Breast epithelium (tissue), 4 donors: ENCODE measurements around the gene HIBCH. TPM values are rescaled to one million over a fixed set of nuclear protein-coding genes. Genes with fewer than 3 reads are reported as not detected.

ENCODE experiments used
- DNase-seq, 2 donors: peaks; one replicate each; pipeline ENCODE4 v3.0.0-alpha.2; 2019; ENCODE audit warnings: low spot score in 2 of 2
- H3K27ac ChIP-seq, 2 donors: fragments of 200-600 bp; sonication (generic) in 1 of 2; one replicate each; pipeline ENCODE4 v1.5.1; 2016 to 2019; ENCODE audit warnings: mild to moderate bottlenecking in 1 of 2
- H3K27me3 ChIP-seq, 2 donors: fragments of 200-600 bp; sonication (generic) in 1 of 2; one replicate each; pipeline versions ENCODE4 v1.5.1 to v1.6.0; 2017 to 2019; ENCODE audit warnings: control low read depth in 1 of 2, mild to moderate bottlenecking in 1 of 2
- H3K36me3 ChIP-seq: fragments of 200-600 bp; one replicate; pipeline ENCODE4 v1.5.1; 2019
- H3K4me1 ChIP-seq, 2 donors: fragments of 200-600 bp; sonication (generic); one replicate each; pipeline ENCODE4 v1.5.1; 2016 to 2019; ENCODE audit warnings: control low read depth in 1 of 2
- H3K4me3 ChIP-seq, 3 donors: fragments of 200-600 bp; sonication (generic); 1 replicate in 2 of 3; 2 replicates in 1 of 3; pipeline ENCODE4 v1.5.1; 2016 to 2019; ENCODE audit warnings: mild to moderate bottlenecking in 3 of 3, moderate library complexity in 2 of 3
- H3K9me3 ChIP-seq, 2 donors: fragments of 200-600 bp; sonication (generic) in 1 of 2; one replicate each; pipeline ENCODE4 v1.5.1; 2016 to 2019; ENCODE audit warnings: control low read depth in 1 of 2
- CTCF ChIP-seq, 3 donors: fragments of 450-650 bp; IDR thresholded peaks; one replicate each; pipeline ENCODE4 v1.5.1; 2016 to 2017; ENCODE audit warnings: antibody characterized with exemption in 3 of 3, mild to moderate bottlenecking in 3 of 3, moderate library complexity in 3 of 3
- POLR2A ChIP-seq: fragments of 450-650 bp; IDR thresholded peaks from one replicate; pipeline ENCODE4 v1.6.1; 2016; ENCODE audit warnings: antibody characterized with exemption, mild to moderate bottlenecking, moderate library complexity
- POLR2AphosphoS5 ChIP-seq, 3 donors: sonication (generic); formaldehyde crosslinking; IDR thresholded peaks; one replicate each; pipeline ENCODE4 v1.6.1; 2017; ENCODE audit warnings: antibody characterized with exemption in 3 of 3
- intact Hi-C: fragments of 100-400 bp; cut with DNase I; formaldehyde crosslinking; loops from one replicate; pipeline ENCODE4 v1.15.1; 2023; ENCODE audit warnings: low total_unique reads
- total RNA-seq, 3 donors: library from RNA; depleted of rRNA; stranded (reverse); fragments of >200 nt; gene quantifications; one replicate each; pipeline ENCODE4 v1.1.0, GENCODE V29; 2016

Gene HIBCH
- total RNA-seq, 3 donors from 2014 or later = 22.2 to 31.8 (median 22.9) TPM

DNA sequence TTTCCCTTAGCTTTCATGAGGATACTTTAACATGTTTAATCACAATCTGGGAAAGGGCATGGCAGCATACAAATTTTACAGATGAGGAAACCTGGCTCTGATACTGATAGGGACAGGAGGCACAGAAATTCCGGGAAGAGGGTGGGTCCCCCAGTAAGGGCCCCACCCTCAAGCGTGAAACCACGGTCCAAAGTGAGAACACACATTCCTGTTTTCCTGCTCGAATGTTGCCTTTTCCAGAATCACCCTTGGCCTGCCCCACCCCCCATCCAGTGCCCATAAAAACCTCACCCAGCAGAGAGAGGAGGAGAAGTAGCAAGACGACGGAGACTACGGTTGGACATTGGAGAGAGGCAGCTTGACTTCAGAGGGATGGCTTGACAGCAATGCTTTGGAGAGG lies 98.2 kb downstream of the HIBCH start:
- Histone ChIP-seq H3K27ac (no peak overlapping the region), H3K36me3 (no peaks in the 10 kb centered on the region), H3K27me3 (no peaks in the 10 kb centered on the region), H3K4me3 (no peak overlapping the region), H3K9me3 (no peaks in the 10 kb centered on the region), H3K4me1 (no peaks in the 10 kb centered on the region)
- no peak for DNase-seq
- TF ChIP-seq POLR2A (no peak), POLR2AphosphoS5 (IDR thresholded peaks at IDR 0.05) (no peak), CTCF (IDR thresholded peaks at IDR 0.05) (no peak)
- intact Hi-C loops = no loop called here

GRCh38 chr2:190219186-190219585 lies 100.4 kb downstream of the HIBCH start:
- no peak for DNase-seq
- H3K27me3 ChIP-seq = no peaks in the 10 kb centered on the region
- TF ChIP-seq POLR2A (no peak), POLR2AphosphoS5 (IDR thresholded peaks at IDR 0.05) (no peak), CTCF (IDR thresholded peaks at IDR 0.05) (no peak)
- H3K4me1 ChIP-seq = no peaks in the 10 kb centered on the region
- no peaks in the 10 kb centered on the region for H3K36me3 ChIP-seq
- H3K4me3 ChIP-seq = no peak overlapping the region
- no peaks in the 10 kb centered on the region for H3K9me3 ChIP-seq
- H3K27ac ChIP-seq = no peak overlapping the region
- intact Hi-C loops = no loop called here

- Histone ChIP-seq H3K36me3 (no peaks in the 10 kb centered on the region), H3K27me3 (no peaks in the 10 kb centered on the region), H3K9me3 (no peaks in the 10 kb centered on the region), H3K4me1 (no peaks in the 10 kb centered on the region), H3K27ac (no peak overlapping the region), H3K4me3 (no peak overlapping the region)
- no peak for TF ChIP-seq POLR2AphosphoS5 (IDR thresholded peaks at IDR 0.05)
- no peak for TF ChIP-seq POLR2A
- no peak for TF ChIP-seq CTCF (IDR thresholded peaks at IDR 0.05)
- DNase-seq = no peak
- intact Hi-C loops = no loop called here
Measured at GRCh38 chr2:190217616-190218015, 102.0 kb downstream of the HIBCH start.

DNA sequence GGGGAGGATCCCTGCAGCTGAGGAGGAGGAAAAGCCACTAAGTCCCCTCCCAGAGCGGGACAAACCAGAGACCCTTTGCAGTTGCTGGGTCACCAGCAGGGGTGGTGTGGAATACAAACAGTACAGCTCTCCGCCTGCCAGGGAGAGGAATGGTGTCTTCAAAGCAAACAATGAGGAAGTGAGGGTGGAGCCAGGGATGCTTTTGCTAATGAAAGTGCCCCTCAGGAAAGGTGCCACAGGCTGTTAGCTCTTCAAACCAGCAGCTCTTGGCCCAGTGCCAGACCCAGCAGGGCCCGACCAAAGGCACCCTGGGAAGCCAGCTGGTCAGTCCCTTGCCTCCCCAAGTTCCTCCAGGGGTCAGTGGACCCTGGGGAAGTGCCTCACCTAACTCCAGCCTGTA lies 102.8 kb downstream of the HIBCH start:
- Histone ChIP-seq H3K36me3 (no peaks in the 10 kb centered on the region), H3K27me3 (no peaks in the 10 kb centered on the region), H3K4me1 (no peaks in the 10 kb centered on the region), H3K9me3 (no peaks in the 10 kb centered on the region), H3K4me3 (no peak overlapping the region), H3K27ac (no peak overlapping the region)
- no peak for TF ChIP-seq POLR2A
- no peak for TF ChIP-seq POLR2AphosphoS5 (IDR thresholded peaks at IDR 0.05)
- TF ChIP-seq CTCF (IDR thresholded peaks at IDR 0.05) = no peak
- DNase-seq = no peak
- intact Hi-C loops = no loop called here

- DNase-seq = no peak
- no peaks in the 10 kb centered on the region for H3K4me1 ChIP-seq
- no peak for TF ChIP-seq POLR2AphosphoS5 (IDR thresholded peaks at IDR 0.05)
- no peak for TF ChIP-seq POLR2A
- no peak for TF ChIP-seq CTCF (IDR thresholded peaks at IDR 0.05)
- no peaks in the 10 kb centered on the region for H3K27me3 ChIP-seq
- H3K27ac ChIP-seq = peak overlapping the region in 1 of 2 donors; percentile 1
- intact Hi-C loops = no loop called here
- no peak overlapping the region for H3K4me3 ChIP-seq
- no peaks in the 10 kb centered on the region for H3K36me3 ChIP-seq
- H3K9me3 ChIP-seq = no peaks in the 10 kb centered on the region
Measured at GRCh38 chr2:190215620-190216019, 104.0 kb downstream of the HIBCH start.
